Spleen (tissue), 11 donors: ENCODE data around the gene WNK2. TPM values are rescaled to one million over a fixed set of nuclear protein-coding genes. Genes with fewer than 3 reads are reported as not detected.

Source experiments
- DNase-seq: peaks from one replicate; pipeline ENCODE4 v3.0.0-alpha.2; 2020
- H3K27ac ChIP-seq, 8 donors: fragments of 200-600 bp; sonication (generic) in 7 of 8; 1 replicate in 4 of 8; 2 replicates in 4 of 8; pipeline versions ENCODE4 v1.5.0 to v1.8.0; 2016 to 2021; ENCODE audit warnings: inconsistent platforms in 4 of 8, mild to moderate bottlenecking in 4 of 8, moderate library complexity in 1 of 8
- H3K27me3 ChIP-seq, 7 donors: fragments of 200-600 bp; sonication (generic) in 6 of 7; replicated peaks in 1 of 7; 1 replicate in 4 of 7; 2 replicates in 3 of 7; pipeline versions ENCODE4 v1.5.0 to v1.8.0; 2016 to 2021; ENCODE audit warnings: inconsistent platforms in 3 of 7, mild to moderate bottlenecking in 1 of 7
- H3K36me3 ChIP-seq, 6 donors: fragments of 200-600 bp; sonication (generic) in 5 of 6; 1 replicate in 4 of 6; 2 replicates in 2 of 6; pipeline versions ENCODE4 v1.5.0 to v1.8.0; 2016 to 2021; ENCODE audit warnings: inconsistent platforms in 2 of 6
- H3K4me1 ChIP-seq, 6 donors: fragments of 200-600 bp; sonication (generic) in 5 of 6; 1 replicate in 3 of 6; 2 replicates in 3 of 6; pipeline versions ENCODE4 v1.5.0 to v1.8.0; 2016 to 2021; ENCODE audit warnings: inconsistent platforms in 3 of 6
- H3K4me3 ChIP-seq, 8 donors: fragments of 200-600 bp; sonication (generic) in 7 of 8; 1 replicate in 4 of 8; 2 replicates in 4 of 8; pipeline versions ENCODE4 v1.5.0 to v1.8.0; 2016 to 2021; ENCODE audit warnings: inconsistent platforms in 4 of 8, mild to moderate bottlenecking in 4 of 8, moderate library complexity in 2 of 8
- H3K9me3 ChIP-seq, 8 donors: fragments of 200-600 bp; sonication (generic) in 7 of 8; 1 replicate in 4 of 8; 2 replicates in 4 of 8; pipeline versions ENCODE4 v1.5.0 to v1.8.0; 2016 to 2021; ENCODE audit warnings: inconsistent platforms in 4 of 8
- POLR2A ChIP-seq, 3 donors: fragments of 450-650 bp; IDR thresholded peaks; one replicate each; pipeline ENCODE4 v1.5.1; 2017; ENCODE audit warnings: antibody characterized with exemption in 3 of 3, mild to moderate bottlenecking in 1 of 3
- POLR2AphosphoS5 ChIP-seq, 3 donors: sonication (generic); formaldehyde crosslinking; IDR thresholded peaks; one replicate each; pipeline ENCODE4 v1.5.1; 2017; ENCODE audit warnings: antibody characterized with exemption in 3 of 3
- WGBS, 5 donors: extraction: QIAGEN DNeasy Blood & Tissue Kit in 3 of 5; methylation state at CpG; one replicate each; pipeline versions ENCODE4 v1.1.5 to v1.1.7; 2013 to 2018; 5-methylcytosine and 5-hydroxymethylcytosine counted together
- intact Hi-C: fragments of 100-400 bp; cut with DNase I; formaldehyde crosslinking; loops from one replicate; pipeline ENCODE4 v1.15.0; 2023; ENCODE audit warnings: low total_unique reads
- polyA plus RNA-seq, 3 donors: library from polyadenylated mRNA; stranded (reverse); fragments of 200-250 nt; gene quantifications; one replicate each; pipeline ENCODE4 v1.2.1, GENCODE V29; 2013
- total RNA-seq, 7 donors: library from RNA; depleted of rRNA in 3 of 7; stranded (reverse); fragments of >200 nt in 3 of 7; fragmentation: NEBNext Ultra II Directional in 4 of 7; extraction: Animal tissue kit (Norgen Biotek cat#: 25700) in 4 of 7; gene quantifications; one replicate each; pipeline versions ENCODE4 v1.1.0 to v1.2.1, GENCODE V29; 2016 to 2021
- TF ChIP-seq, protein P1 (sequence below), 11 experiments: fragments of 200-600 bp in 7 of 11; fragments of 450-650 bp in 4 of 11; sonication (generic) in 4 of 11; IDR thresholded peaks in 8 of 11; conservative IDR thresholded peaks in 3 of 11; 1 replicate in 7 of 11; 2 replicates in 4 of 11; pipeline versions ENCODE4 v1.4.0 to v1.8.0; 2016 to 2021; ENCODE audit warnings: antibody characterized with exemption in 11 of 11, inconsistent platforms in 4 of 11, mild to moderate bottlenecking in 1 of 11
- donor health status: healthy with polysubstance abuse.
- donor health status: DM: no; HTN: no; CAD: no; lungs with moderate emphysema.
- donor health status: DM: no; HTN: no; CAD: no.
- donor health status: Bipolar disorder and iron deficiency.
- donor health status: healthy.
- donor health status: DM: no; HTN: no; CAD: no.
- donor health status: DM: yes; HTN: yes; CAD: no.

Gene WNK2
- total and polyA plus RNA-seq, 10 donors = 1.8 to 20.0 (median 7.3) TPM

GRCh38 chr9:93304574-93305496, 120.9 kb downstream of the WNK2 start:
- no peaks in the 10 kb centered on the region for H3K27me3 ChIP-seq
- intact Hi-C loops = loop anchor here (5.0 kb wide), 2 partner anchors 148 to 198 kb away; no protein-coding TSS in a partner anchor
- no peak overlapping the region for H3K4me3 ChIP-seq
- peak; percentile 70 for DNase-seq
- WGBS, 5 donors = 63 to 89% (median 74%) methylated on average over 7 to 17 of the region's 17 CpGs
- no peak overlapping the region for H3K27ac ChIP-seq
- H3K36me3 ChIP-seq = no peaks in the 10 kb centered on the region
- H3K9me3 ChIP-seq = no peaks in the 10 kb centered on the region
- TF ChIP-seq, protein P1, sequence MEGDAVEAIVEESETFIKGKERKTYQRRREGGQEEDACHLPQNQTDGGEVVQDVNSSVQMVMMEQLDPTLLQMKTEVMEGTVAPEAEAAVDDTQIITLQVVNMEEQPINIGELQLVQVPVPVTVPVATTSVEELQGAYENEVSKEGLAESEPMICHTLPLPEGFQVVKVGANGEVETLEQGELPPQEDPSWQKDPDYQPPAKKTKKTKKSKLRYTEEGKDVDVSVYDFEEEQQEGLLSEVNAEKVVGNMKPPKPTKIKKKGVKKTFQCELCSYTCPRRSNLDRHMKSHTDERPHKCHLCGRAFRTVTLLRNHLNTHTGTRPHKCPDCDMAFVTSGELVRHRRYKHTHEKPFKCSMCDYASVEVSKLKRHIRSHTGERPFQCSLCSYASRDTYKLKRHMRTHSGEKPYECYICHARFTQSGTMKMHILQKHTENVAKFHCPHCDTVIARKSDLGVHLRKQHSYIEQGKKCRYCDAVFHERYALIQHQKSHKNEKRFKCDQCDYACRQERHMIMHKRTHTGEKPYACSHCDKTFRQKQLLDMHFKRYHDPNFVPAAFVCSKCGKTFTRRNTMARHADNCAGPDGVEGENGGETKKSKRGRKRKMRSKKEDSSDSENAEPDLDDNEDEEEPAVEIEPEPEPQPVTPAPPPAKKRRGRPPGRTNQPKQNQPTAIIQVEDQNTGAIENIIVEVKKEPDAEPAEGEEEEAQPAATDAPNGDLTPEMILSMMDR (IDR thresholded peaks at IDR 0.05 in 8 of 11, conservative IDR thresholded peaks at IDR 0.05 in 3 of 11) = peak in 8 of 11 experiments; percentile 9 to 54 (median 42)
- TF ChIP-seq POLR2AphosphoS5 (IDR thresholded peaks at IDR 0.05) (no peak), POLR2A (IDR thresholded peaks at IDR 0.05) (no peak)
- peaks cover 6 to 29% (median 10%) of the 10 kb centered on the region in 6 donors for H3K4me1 ChIP-seq

- H3K27ac ChIP-seq = no peak overlapping the region
- intact Hi-C loops = no loop called here
- 81 to 95% (median 89%) methylated on average over 11 to 15 of the region's 15 CpGs for WGBS, 5 donors
- H3K36me3 ChIP-seq = no peaks in the 10 kb centered on the region
- no peaks in the 10 kb centered on the region for H3K9me3 ChIP-seq
- peak; percentile 72 for DNase-seq
- H3K4me3 ChIP-seq = no peak overlapping the region
- TF ChIP-seq POLR2AphosphoS5 (IDR thresholded peaks at IDR 0.05) (no peak), POLR2A (IDR thresholded peaks at IDR 0.05) (no peak)
- TF ChIP-seq, protein P1 (IDR thresholded peaks at IDR 0.05 in 8 of 11, conservative IDR thresholded peaks at IDR 0.05 in 3 of 11) = no peak
- H3K27me3 ChIP-seq = no peaks in the 10 kb centered on the region
- H3K4me1 ChIP-seq = peaks cover 6 to 27% (median 10%) of the 10 kb centered on the region in 6 donors
Observed at GRCh38 chr9:93305497-93306020, 121.6 kb downstream of the WNK2 start.

DNA sequence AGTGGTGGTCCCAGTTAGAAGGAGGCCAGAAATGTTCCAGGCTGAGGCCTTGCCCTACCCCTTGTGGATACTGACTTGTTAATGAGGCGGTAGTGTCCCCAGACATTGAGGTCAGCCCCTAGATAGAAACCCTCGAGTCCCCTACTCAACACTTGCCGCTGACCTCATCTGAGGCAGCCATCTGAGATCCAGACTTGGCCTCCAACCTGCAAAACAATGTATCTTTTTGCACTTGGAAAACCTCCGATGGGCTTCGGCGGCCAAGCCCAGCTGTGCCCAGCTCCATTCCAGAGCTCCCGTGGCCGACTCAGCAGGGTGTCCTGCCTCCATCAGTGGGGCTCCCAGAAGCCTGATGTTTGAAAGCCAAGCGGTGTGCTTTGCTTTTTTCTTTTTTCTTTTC, 122.1 kb downstream of the WNK2 start:
- Histone ChIP-seq H3K4me1 (peaks cover 6 to 21% (median 10%) of the 10 kb centered on the region in 6 donors), H3K4me3 (no peak overlapping the region), H3K27me3 (no peaks in the 10 kb centered on the region), H3K27ac (no peak overlapping the region), H3K36me3 (no peaks in the 10 kb centered on the region), H3K9me3 (no peaks in the 10 kb centered on the region)
- TF ChIP-seq POLR2A (IDR thresholded peaks at IDR 0.05) (no peak), POLR2AphosphoS5 (IDR thresholded peaks at IDR 0.05) (no peak)
- TF ChIP-seq, protein P1 (IDR thresholded peaks at IDR 0.05 in 8 of 11, conservative IDR thresholded peaks at IDR 0.05 in 3 of 11) = no peak
- peak; percentile 36 for DNase-seq
- 91 to 94% (median 93%) methylated on average over 9 of the region's 9 CpGs for WGBS, 5 donors
- intact Hi-C loops = no loop called here

DNA sequence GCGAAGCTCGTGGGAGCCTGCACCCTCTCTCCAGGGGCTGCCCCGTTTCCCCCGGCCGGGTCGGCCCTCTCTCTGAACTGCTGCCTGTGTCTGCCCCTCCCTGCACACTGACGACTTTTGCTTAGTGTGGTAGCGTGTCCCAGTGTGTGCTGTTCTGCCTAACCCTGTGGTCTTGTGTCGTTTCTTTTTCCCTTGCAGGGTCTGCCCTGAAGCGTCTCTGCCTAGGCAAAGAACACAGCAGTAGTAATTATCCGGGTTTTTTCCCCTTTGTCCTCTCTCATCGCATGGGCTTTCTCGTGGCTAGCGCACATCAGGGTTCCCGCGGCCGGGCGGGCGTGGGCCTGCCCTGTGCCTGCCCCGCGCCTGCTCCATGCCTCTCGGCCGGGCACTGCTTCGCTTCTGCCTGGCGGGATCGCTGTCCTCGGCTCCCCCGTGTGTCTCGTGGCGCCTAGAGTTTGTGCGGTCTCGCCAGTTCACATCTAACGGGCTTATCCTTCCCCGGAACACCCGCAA, 122.7 kb downstream of the WNK2 start:
- Histone ChIP-seq H3K4me3 (no peak overlapping the region), H3K4me1 (peaks cover 6 to 17% (median 10%) of the 10 kb centered on the region in 6 donors), H3K36me3 (no peaks in the 10 kb centered on the region), H3K27ac (no peak overlapping the region), H3K9me3 (no peaks in the 10 kb centered on the region), H3K27me3 (no peaks in the 10 kb centered on the region)
- 90 to 95% (median 91%) methylated on average over 35 of the region's 35 CpGs for WGBS, 5 donors
- TF ChIP-seq POLR2AphosphoS5 (IDR thresholded peaks at IDR 0.05) = no peak
- TF ChIP-seq, protein P1 (IDR thresholded peaks at IDR 0.05 in 8 of 11, conservative IDR thresholded peaks at IDR 0.05 in 3 of 11) = no peak
- no peak for TF ChIP-seq POLR2A (IDR thresholded peaks at IDR 0.05)
- intact Hi-C loops = no loop called here
- peak; percentile 58 for DNase-seq
